ENCODE data around the gene HECTD4.

HECTD4 gene

GRCh38 chr12:112296183-112296582 lies 86.0 kb downstream of the HECTD4 start:
- no peak overlapping the region for H3K4me3 ChIP-seq (ENCODE audit: low read depth in 1 of 2, low read length in 2 of 2)
- H3K4me1 ChIP-seq (ENCODE audit: control insufficient read depth in 1 of 2, insufficient read depth in 2 of 2, low read length in 2 of 2): no peaks in the 10 kb centered on the region
- H3K9me3 ChIP-seq (ENCODE audit: control insufficient read depth in 1 of 2, low read length in 2 of 2): no peaks in the 10 kb centered on the region
- H3K27ac ChIP-seq (ENCODE audit: low read length): no peak overlapping the region
- H3K27me3 ChIP-seq (ENCODE audit: low read depth, low read length): no peaks in the 10 kb centered on the region
- peaks cover 6 to 15% of the 10 kb centered on the region in 2 donors for H3K36me3 ChIP-seq (ENCODE audit: control insufficient read depth in 1 of 2, insufficient read depth in 2 of 2, low read length in 2 of 2)

- H3K27ac ChIP-seq (ENCODE audit: low read length): no peak overlapping the region
- no peaks in the 10 kb centered on the region for H3K9me3 ChIP-seq (ENCODE audit: control insufficient read depth in 1 of 2, low read length in 2 of 2)
- H3K4me3 ChIP-seq (ENCODE audit: low read depth in 1 of 2, low read length in 2 of 2): no peak overlapping the region
- no peaks in the 10 kb centered on the region for H3K27me3 ChIP-seq (ENCODE audit: low read depth, low read length)
- peaks cover 6 to 18% of the 10 kb centered on the region in 2 donors for H3K36me3 ChIP-seq (ENCODE audit: control insufficient read depth in 1 of 2, insufficient read depth in 2 of 2, low read length in 2 of 2)
- H3K4me1 ChIP-seq (ENCODE audit: control insufficient read depth in 1 of 2, insufficient read depth in 2 of 2, low read length in 2 of 2): no peaks in the 10 kb centered on the region
Observed at GRCh38 chr12:112294793-112295192, 87.4 kb downstream of the HECTD4 start.

- peaks cover 0 to 11% of the 10 kb centered on the region in 2 donors for H3K36me3 ChIP-seq (ENCODE audit: control insufficient read depth in 1 of 2, insufficient read depth in 2 of 2, low read length in 2 of 2)
- peaks cover 3 to 4% of the 10 kb centered on the region in 2 donors for H3K9me3 ChIP-seq (ENCODE audit: control insufficient read depth in 1 of 2, low read length in 2 of 2)
- no peak overlapping the region for H3K27ac ChIP-seq (ENCODE audit: low read length)
- no peak overlapping the region for H3K4me3 ChIP-seq (ENCODE audit: low read depth in 1 of 2, low read length in 2 of 2)
- H3K4me1 ChIP-seq (ENCODE audit: control insufficient read depth in 1 of 2, insufficient read depth in 2 of 2, low read length in 2 of 2): peaks cover 0 to 16% of the 10 kb centered on the region in 2 donors
- H3K27me3 ChIP-seq (ENCODE audit: low read depth, low read length): no peaks in the 10 kb centered on the region
Observed at GRCh38 chr12:112288638-112289037, 93.6 kb downstream of the HECTD4 start.

GRCh38 chr12:112285600-112286401 lies 96.4 kb downstream of the HECTD4 start:
- Histone ChIP-seq H3K4me3 (ENCODE audit: low read depth in 1 of 2, low read length in 2 of 2) (no peak overlapping the region), H3K4me1 (ENCODE audit: control insufficient read depth in 1 of 2, insufficient read depth in 2 of 2, low read length in 2 of 2) (peaks cover 0 to 17% of the 10 kb centered on the region in 2 donors), H3K36me3 (ENCODE audit: control insufficient read depth in 1 of 2, insufficient read depth in 2 of 2, low read length in 2 of 2) (peaks cover 0 to 6% of the 10 kb centered on the region in 2 donors), H3K27me3 (ENCODE audit: low read depth, low read length) (no peaks in the 10 kb centered on the region), H3K9me3 (ENCODE audit: control insufficient read depth in 1 of 2, low read length in 2 of 2) (peaks cover 3 to 4% of the 10 kb centered on the region in 2 donors), H3K27ac (ENCODE audit: low read length) (no peak overlapping the region)

- Histone ChIP-seq H3K4me1 (ENCODE audit: control insufficient read depth in 1 of 2, insufficient read depth in 2 of 2, low read length in 2 of 2) (peaks cover 0 to 17% of the 10 kb centered on the region in 2 donors), H3K4me3 (ENCODE audit: low read depth in 1 of 2, low read length in 2 of 2) (no peak overlapping the region), H3K27ac (ENCODE audit: low read length) (no peak overlapping the region), H3K9me3 (ENCODE audit: control insufficient read depth in 1 of 2, low read length in 2 of 2) (peaks cover 1 to 2% of the 10 kb centered on the region in 2 donors), H3K27me3 (ENCODE audit: low read depth, low read length) (no peaks in the 10 kb centered on the region), H3K36me3 (ENCODE audit: control insufficient read depth in 1 of 2, insufficient read depth in 2 of 2, low read length in 2 of 2) (peaks cover 0 to 7% of the 10 kb centered on the region in 2 donors)
Observed at GRCh38 chr12:112283546-112283945, 98.7 kb downstream of the HECTD4 start.

- Histone ChIP-seq H3K27ac (ENCODE audit: low read length) (no peak overlapping the region), H3K27me3 (ENCODE audit: low read depth, low read length) (no peaks in the 10 kb centered on the region), H3K4me3 (ENCODE audit: low read depth in 1 of 2, low read length in 2 of 2) (no peak overlapping the region)
Observed at GRCh38 chr12:112282920-112283319, 99.3 kb downstream of the HECTD4 start.

GRCh38 chr12:112275836-112276235 lies 106.4 kb downstream of the HECTD4 start:
- Histone ChIP-seq H3K27me3 (ENCODE audit: low read depth, low read length) (no peaks in the 10 kb centered on the region), H3K27ac (ENCODE audit: low read length) (no peak overlapping the region), H3K4me1 (ENCODE audit: control insufficient read depth in 1 of 2, insufficient read depth in 2 of 2, low read length in 2 of 2) (no peaks in the 10 kb centered on the region), H3K36me3 (ENCODE audit: control insufficient read depth in 1 of 2, insufficient read depth in 2 of 2, low read length in 2 of 2) (peaks cover 21 to 35% of the 10 kb centered on the region in 2 donors), H3K9me3 (ENCODE audit: control insufficient read depth in 1 of 2, low read length in 2 of 2) (no peaks in the 10 kb centered on the region), H3K4me3 (ENCODE audit: low read depth in 1 of 2, low read length in 2 of 2) (no peak overlapping the region)

More at GRCh38 chr12:112282920-112283319, 99.3 kb downstream of the HECTD4 start:
- H3K9me3 ChIP-seq (ENCODE audit: control insufficient read depth in 1 of 2, low read length in 2 of 2): no peaks in the 10 kb centered on the region
- peaks cover 0 to 11% of the 10 kb centered on the region in 2 donors for H3K36me3 ChIP-seq (ENCODE audit: control insufficient read depth in 1 of 2, insufficient read depth in 2 of 2, low read length in 2 of 2)
- peaks cover 0 to 17% of the 10 kb centered on the region in 2 donors for H3K4me1 ChIP-seq (ENCODE audit: control insufficient read depth in 1 of 2, insufficient read depth in 2 of 2, low read length in 2 of 2)

- Histone ChIP-seq H3K27ac (ENCODE audit: low read length) (no peak overlapping the region), H3K4me1 (ENCODE audit: control insufficient read depth in 1 of 2, insufficient read depth in 2 of 2, low read length in 2 of 2) (no peaks in the 10 kb centered on the region), H3K36me3 (ENCODE audit: control insufficient read depth in 1 of 2, insufficient read depth in 2 of 2, low read length in 2 of 2) (peaks cover 27 to 38% of the 10 kb centered on the region in 2 donors), H3K9me3 (ENCODE audit: control insufficient read depth in 1 of 2, low read length in 2 of 2) (no peaks in the 10 kb centered on the region), H3K4me3 (ENCODE audit: low read depth in 1 of 2, low read length in 2 of 2) (no peak overlapping the region), H3K27me3 (ENCODE audit: low read depth, low read length) (no peaks in the 10 kb centered on the region)
Observed at GRCh38 chr12:112275207-112275606, 107.0 kb downstream of the HECTD4 start.

GRCh38 chr12:112270673-112271072 lies 111.6 kb downstream of the HECTD4 start:
- Histone ChIP-seq H3K36me3 (ENCODE audit: control insufficient read depth in 1 of 2, insufficient read depth in 2 of 2, low read length in 2 of 2) (peaks cover 42 to 48% of the 10 kb centered on the region in 2 donors), H3K4me3 (ENCODE audit: low read depth in 1 of 2, low read length in 2 of 2) (no peak overlapping the region), H3K27ac (ENCODE audit: low read length) (no peak overlapping the region), H3K4me1 (ENCODE audit: control insufficient read depth in 1 of 2, insufficient read depth in 2 of 2, low read length in 2 of 2) (no peaks in the 10 kb centered on the region), H3K27me3 (ENCODE audit: low read depth, low read length) (no peaks in the 10 kb centered on the region), H3K9me3 (ENCODE audit: control insufficient read depth in 1 of 2, low read length in 2 of 2) (no peaks in the 10 kb centered on the region)

GRCh38 chr12:112266473-112266872 lies 115.8 kb downstream of the HECTD4 start:
- no peaks in the 10 kb centered on the region for H3K4me1 ChIP-seq (ENCODE audit: control insufficient read depth in 1 of 2, insufficient read depth in 2 of 2, low read length in 2 of 2)
- no peak overlapping the region for H3K27ac ChIP-seq (ENCODE audit: low read length)
- no peaks in the 10 kb centered on the region for H3K9me3 ChIP-seq (ENCODE audit: control insufficient read depth in 1 of 2, low read length in 2 of 2)
- no peaks in the 10 kb centered on the region for H3K27me3 ChIP-seq (ENCODE audit: low read depth, low read length)
- no peak overlapping the region for H3K4me3 ChIP-seq (ENCODE audit: low read depth in 1 of 2, low read length in 2 of 2)
- peaks cover 36 to 37% of the 10 kb centered on the region in 2 donors for H3K36me3 ChIP-seq (ENCODE audit: control insufficient read depth in 1 of 2, insufficient read depth in 2 of 2, low read length in 2 of 2)

GRCh38 chr12:112261559-112261958 lies 120.7 kb downstream of the HECTD4 start:
- Histone ChIP-seq H3K27ac (ENCODE audit: low read length) (no peak overlapping the region), H3K27me3 (ENCODE audit: low read depth, low read length) (no peaks in the 10 kb centered on the region), H3K9me3 (ENCODE audit: control insufficient read depth in 1 of 2, low read length in 2 of 2) (no peaks in the 10 kb centered on the region), H3K36me3 (ENCODE audit: control insufficient read depth in 1 of 2, insufficient read depth in 2 of 2, low read length in 2 of 2) (peaks cover 30 to 56% of the 10 kb centered on the region in 2 donors), H3K4me3 (ENCODE audit: low read depth in 1 of 2, low read length in 2 of 2) (no peak overlapping the region), H3K4me1 (ENCODE audit: control insufficient read depth in 1 of 2, insufficient read depth in 2 of 2, low read length in 2 of 2) (no peaks in the 10 kb centered on the region)
